HEK293 (cell line): ENCODE results near the gene BHLHE23.

ENCODE experiments used
- CTCF ChIA-PET: fragments of 350-600 bp; formaldehyde crosslinking; extraction: SDS; loops from one replicate; lab custom pipeline; 2021; ENCODE audit warnings: antibody characterized with exemption; lab: Yijun Ruan, JAX
- POLR2A ChIA-PET: fragments of 300-600 bp; formaldehyde crosslinking; extraction: SDS; loops from one replicate; lab custom pipeline; 2020; ENCODE audit warnings: antibody characterized with exemption, inconsistent platforms; lab: Yijun Ruan, JAX
- H3K27ac ChIP-seq: fragments of 200-500 bp; sonication (Bioruptor generic); 2 replicates; pipeline ENCODE4 v1.5.1; 2014; ENCODE audit warnings: low read depth, low read length, control low read depth, inconsistent platforms; ENCODE audit errors: extremely low read depth
- H3K36me3 ChIP-seq, 2 experiments: fragments of 200-500 bp in 1 of 2; sonication (Bioruptor generic) in 1 of 2; 1 replicate in 1 of 2; 2 replicates in 1 of 2; pipeline ENCODE4 v1.5.1; 2014 to 2017; ENCODE audit warnings: inconsistent platforms in 2 of 2, low read length in 2 of 2; ENCODE audit not compliant: control insufficient read depth in 2 of 2, insufficient read depth in 1 of 2
- H3K4me1 ChIP-seq: fragments of 200-500 bp; sonication (Bioruptor generic); 2 replicates; pipeline ENCODE4 v1.5.1; 2014; ENCODE audit warnings: mild to moderate bottlenecking, low read length, inconsistent platforms; ENCODE audit not compliant: control insufficient read depth, insufficient read depth
- H3K4me3 ChIP-seq: 2 replicates; pipeline ENCODE4 v1.5.1; 2011; ENCODE audit warnings: low read depth, mild to moderate bottlenecking, control low read depth, low read length, moderate library complexity
- H3K9me3 ChIP-seq: fragments of 200-500 bp; sonication (Bioruptor generic); 2 replicates; pipeline ENCODE4 v1.5.1; 2014; ENCODE audit warnings: low read depth, low read length, inconsistent platforms; ENCODE audit not compliant: control insufficient read depth, insufficient read depth
- CTCF ChIP-seq: fragments of 450-650 bp; formaldehyde crosslinking; IDR thresholded peaks from 2 replicates; pipeline ENCODE4 v1.5.1; 2016; ENCODE audit warnings: missing biosample characterization, missing genetic modification characterization
- KLF17 ChIP-seq: fragments of 450-650 bp; formaldehyde crosslinking; IDR thresholded peaks from 2 replicates; pipeline ENCODE4 v1.5.1; 2016; ENCODE audit warnings: missing biosample characterization, missing genetic modification characterization
- TSHZ1 ChIP-seq: fragments of 450-650 bp; formaldehyde crosslinking; IDR thresholded peaks from 2 replicates; pipeline ENCODE4 v1.5.1; 2016; ENCODE audit warnings: missing biosample characterization, missing genetic modification characterization, borderline replicate concordance
- ZNF10 ChIP-seq: fragments of 450-650 bp; formaldehyde crosslinking; IDR thresholded peaks from 2 replicates; pipeline ENCODE4 v1.5.1; 2017; ENCODE audit warnings: missing biosample characterization, missing genetic modification characterization
- ZNF37A ChIP-seq: fragments of 450-650 bp; IDR thresholded peaks from 2 replicates; pipeline ENCODE4 v1.5.1; 2018; ENCODE audit warnings: missing biosample characterization, missing genetic modification characterization
- ZNF549 ChIP-seq: fragments of 450-650 bp; IDR thresholded peaks from 2 replicates; pipeline ENCODE4 v1.5.1; 2018; ENCODE audit warnings: missing biosample characterization, missing genetic modification characterization, mild to moderate bottlenecking, inconsistent platforms, moderate library complexity
- ZNF670 ChIP-seq: fragments of 450-650 bp; formaldehyde crosslinking; IDR thresholded peaks from 2 replicates; pipeline ENCODE4 v1.5.1; 2016; ENCODE audit warnings: missing biosample characterization, missing genetic modification characterization, low read depth
- ZNF837 ChIP-seq: fragments of 450-650 bp; formaldehyde crosslinking; IDR thresholded peaks from 2 replicates; pipeline ENCODE4 v1.5.1; 2016; ENCODE audit warnings: missing biosample characterization, missing genetic modification characterization

The BHLHE23 gene

GRCh38 chr20:63027221-63027921 lies 20.6 kb upstream of the BHLHE23 start:
- H3K9me3 ChIP-seq, result no peaks in the 10 kb centered on the region
- POLR2A ChIA-PET, result no interaction called here
- TF ChIP-seq KLF17 (tag by site-specific recombination), result no peak
- H3K36me3 ChIP-seq, result no peaks in the 10 kb centered on the region
- CTCF ChIA-PET, result no interaction called here
- no peaks in the 10 kb centered on the region for H3K4me1 ChIP-seq
- H3K27ac ChIP-seq, result no peak overlapping the region
- H3K4me3 ChIP-seq, result no peak overlapping the region

- Histone ChIP-seq H3K36me3 (no peaks in the 10 kb centered on the region), H3K27ac (no peak overlapping the region), H3K4me3 (no peak overlapping the region), H3K9me3 (no peaks in the 10 kb centered on the region), H3K4me1 (no peaks in the 10 kb centered on the region)
- TF ChIP-seq ZNF549 (tag by site-specific recombination) (no peak), ZNF670 (tag by site-specific recombination) (no peak), ZNF837 (tag by site-specific recombination) (no peak), ZNF10 (no peak), TSHZ1 (tag by site-specific recombination) (no peak), CTCF (no peak)
- ChIA-PET POLR2A (no interaction called here), CTCF (no interaction called here)
Measured at GRCh38 chr20:63026582-63027165, 19.9 kb upstream of the BHLHE23 start.

- no peak overlapping the region for H3K4me3 ChIP-seq
- POLR2A ChIA-PET, result no interaction called here
- TF ChIP-seq ZNF37A (tag by site-specific recombination), result no peak
Measured at GRCh38 chr20:63025534-63026331, 19.0 kb upstream of the BHLHE23 start.

More at GRCh38 chr20:63025534-63026331, 19.0 kb upstream of the BHLHE23 start:
- CTCF ChIA-PET, result no interaction called here
- Histone ChIP-seq H3K27ac (no peak overlapping the region), H3K9me3 (no peaks in the 10 kb centered on the region), H3K36me3 (no peaks in the 10 kb centered on the region), H3K4me1 (no peaks in the 10 kb centered on the region)
